Endothelial cell (in vitro differentiated cells): ENCODE measurements around the gene MMEL1. TPM values are rescaled to one million over a fixed set of nuclear protein-coding genes. Genes with fewer than 3 reads are reported as not detected.

ENCODE experiments used
- DNase-seq: peaks from one replicate; pipeline ENCODE4 v3.0.0; 2021; ENCODE audit warnings: low spot score
- H3K27ac Mint-ChIP-seq: one replicate; pipeline ENCODE4 v1.8.0; 2021; ENCODE audit warnings: mixed read lengths, inconsistent platforms; ENCODE audit not compliant: unreplicated experiment
- H3K27me3 Mint-ChIP-seq: one replicate; pipeline ENCODE4 v1.8.0; 2021; ENCODE audit warnings: mild to moderate bottlenecking, moderate library complexity, mixed read lengths, inconsistent platforms; ENCODE audit not compliant: unreplicated experiment
- H3K36me3 Mint-ChIP-seq: one replicate; pipeline ENCODE4 v1.8.0; 2021; ENCODE audit warnings: mild to moderate bottlenecking, low read depth, mixed read lengths, inconsistent platforms; ENCODE audit not compliant: unreplicated experiment
- H3K4me1 Mint-ChIP-seq: one replicate; pipeline ENCODE4 v1.8.0; 2021; ENCODE audit warnings: mild to moderate bottlenecking, mixed read lengths, inconsistent platforms; ENCODE audit not compliant: unreplicated experiment
- H3K4me3 Mint-ChIP-seq: one replicate; pipeline ENCODE4 v1.8.0; 2021; ENCODE audit warnings: mild to moderate bottlenecking, mixed read lengths, inconsistent platforms; ENCODE audit not compliant: unreplicated experiment
- H3K9me3 Mint-ChIP-seq: one replicate; pipeline ENCODE4 v1.8.0; 2021; ENCODE audit warnings: mixed read lengths, inconsistent platforms; ENCODE audit not compliant: unreplicated experiment
- total RNA-seq: library from RNA; stranded (reverse); fragmentation: NEBNext Ultra II Directional; extraction: Animal tissue kit (Norgen Biotek cat#: 25700); gene quantifications from one replicate; pipeline ENCODE4 v1.2.1, GENCODE V29; 2021; ENCODE audit not compliant: unreplicated experiment
- TF ChIP-seq, protein P1 (sequence below): fragments of 200-600 bp; sonication (generic); IDR thresholded peaks from one replicate; pipeline ENCODE4 v1.5.0; 2021; ENCODE audit warnings: antibody characterized with exemption; ENCODE audit not compliant: unreplicated experiment

MMEL1 gene
- total RNA-seq, 1 donor from 2014 or later: not detected

DNA sequence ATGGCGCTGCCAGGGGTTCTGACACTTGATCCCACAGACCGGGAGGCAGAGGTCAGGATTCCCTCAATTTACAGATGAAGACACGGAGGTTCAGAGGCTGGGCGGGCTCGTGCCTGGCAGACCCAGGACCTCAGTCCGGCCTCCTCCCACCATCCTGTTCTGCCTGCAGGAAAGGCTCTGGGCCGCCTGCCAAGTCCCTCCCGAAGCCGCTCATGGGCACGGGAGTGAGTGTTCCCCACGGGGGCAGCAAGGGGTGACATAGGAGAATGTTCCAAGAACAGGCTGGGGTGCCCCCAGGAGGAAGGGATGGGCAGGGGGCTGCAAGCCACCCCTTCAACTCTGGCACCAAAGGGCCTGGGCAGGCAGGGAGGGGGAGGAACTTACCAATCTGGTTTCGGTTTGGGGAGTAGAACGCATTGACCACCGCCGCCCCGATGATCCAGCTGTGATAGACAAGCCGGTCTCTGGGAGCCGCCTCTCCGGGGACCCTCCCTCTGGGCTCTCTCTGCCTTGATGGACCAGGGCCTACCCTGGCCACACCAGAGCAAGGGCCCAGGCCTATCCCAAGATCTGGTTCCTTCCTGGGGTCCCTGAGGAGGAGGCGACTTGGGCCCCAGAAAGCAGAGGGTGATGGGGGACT lies 38.7 kb downstream of the MMEL1 start:
- Mint-ChIP-seq H3K9me3 (no peaks in the 10 kb centered on the region), H3K4me3 (no peak overlapping the region), H3K4me1 (no peaks in the 10 kb centered on the region), H3K36me3 (no peaks in the 10 kb centered on the region), H3K27ac (no peak overlapping the region), H3K27me3 (peaks cover 9% of the 10 kb centered on the region)
- DNase-seq: no peak
- TF ChIP-seq, protein P1, sequence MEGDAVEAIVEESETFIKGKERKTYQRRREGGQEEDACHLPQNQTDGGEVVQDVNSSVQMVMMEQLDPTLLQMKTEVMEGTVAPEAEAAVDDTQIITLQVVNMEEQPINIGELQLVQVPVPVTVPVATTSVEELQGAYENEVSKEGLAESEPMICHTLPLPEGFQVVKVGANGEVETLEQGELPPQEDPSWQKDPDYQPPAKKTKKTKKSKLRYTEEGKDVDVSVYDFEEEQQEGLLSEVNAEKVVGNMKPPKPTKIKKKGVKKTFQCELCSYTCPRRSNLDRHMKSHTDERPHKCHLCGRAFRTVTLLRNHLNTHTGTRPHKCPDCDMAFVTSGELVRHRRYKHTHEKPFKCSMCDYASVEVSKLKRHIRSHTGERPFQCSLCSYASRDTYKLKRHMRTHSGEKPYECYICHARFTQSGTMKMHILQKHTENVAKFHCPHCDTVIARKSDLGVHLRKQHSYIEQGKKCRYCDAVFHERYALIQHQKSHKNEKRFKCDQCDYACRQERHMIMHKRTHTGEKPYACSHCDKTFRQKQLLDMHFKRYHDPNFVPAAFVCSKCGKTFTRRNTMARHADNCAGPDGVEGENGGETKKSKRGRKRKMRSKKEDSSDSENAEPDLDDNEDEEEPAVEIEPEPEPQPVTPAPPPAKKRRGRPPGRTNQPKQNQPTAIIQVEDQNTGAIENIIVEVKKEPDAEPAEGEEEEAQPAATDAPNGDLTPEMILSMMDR: no peak

DNA sequence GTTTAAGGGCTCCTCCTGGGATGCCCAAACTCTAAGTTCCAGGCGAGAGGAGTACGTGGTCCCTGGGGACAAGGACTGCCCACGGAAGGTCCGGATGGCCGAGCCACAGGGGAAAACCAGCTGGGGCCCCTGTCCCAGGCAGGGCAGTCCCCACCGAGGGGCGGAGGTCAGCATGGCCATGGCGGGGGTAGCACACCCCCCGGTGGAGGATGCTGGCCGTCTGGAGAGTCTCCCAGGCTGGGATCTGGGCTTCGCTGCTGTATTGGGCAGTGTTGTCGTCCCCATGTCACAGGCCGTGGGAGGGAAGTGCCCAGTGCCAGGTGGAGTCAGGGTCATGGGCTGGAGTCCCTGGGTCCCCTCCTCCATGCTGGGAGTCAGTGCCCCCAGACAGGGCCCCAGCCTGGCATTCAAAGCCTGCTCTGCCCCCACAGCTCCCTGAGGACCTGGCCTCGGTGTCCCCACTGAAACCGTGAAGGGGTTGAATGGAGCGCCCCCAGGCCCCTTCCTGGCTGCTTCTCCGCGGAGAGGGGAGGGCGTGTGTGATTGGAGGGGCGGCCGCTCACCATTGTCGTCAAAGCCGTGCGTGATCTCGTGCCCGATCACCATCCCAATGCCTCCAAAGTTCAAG lies 39.5 kb downstream of the MMEL1 start:
- Mint-ChIP-seq H3K27ac (no peak overlapping the region), H3K4me3 (no peak overlapping the region), H3K4me1 (no peaks in the 10 kb centered on the region), H3K9me3 (no peaks in the 10 kb centered on the region), H3K27me3 (peaks cover 7% of the 10 kb centered on the region), H3K36me3 (no peaks in the 10 kb centered on the region)
- TF ChIP-seq, protein P1: no peak
- no peak for DNase-seq

DNA sequence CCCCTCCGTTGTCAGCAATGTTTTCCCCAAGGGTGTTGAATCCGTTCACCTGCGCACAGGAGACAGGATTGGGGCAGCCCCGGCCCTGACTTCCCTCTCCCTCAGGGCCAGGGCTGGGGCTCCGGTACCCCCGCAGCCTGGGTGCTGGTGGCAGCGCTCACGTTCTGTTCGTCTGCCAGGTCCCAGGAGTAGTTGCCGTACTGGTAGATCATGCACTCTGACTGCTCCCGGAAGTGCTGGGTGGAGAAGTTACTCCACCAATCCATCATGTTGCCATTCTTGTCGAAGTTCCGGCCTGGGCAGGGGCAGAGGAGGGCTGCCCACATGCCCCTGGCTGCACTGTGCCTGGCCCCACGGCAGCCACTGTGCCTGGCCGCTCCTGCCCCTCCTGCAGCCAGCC lies 40.1 kb downstream of the MMEL1 start:
- TF ChIP-seq, protein P1: no peak
- no peaks in the 10 kb centered on the region for H3K9me3 Mint-ChIP-seq
- DNase-seq: no peak
- H3K4me1 Mint-ChIP-seq: no peaks in the 10 kb centered on the region
- no peak overlapping the region for H3K27ac Mint-ChIP-seq
- H3K4me3 Mint-ChIP-seq: no peak overlapping the region
- peaks cover 7% of the 10 kb centered on the region for H3K27me3 Mint-ChIP-seq
- no peaks in the 10 kb centered on the region for H3K36me3 Mint-ChIP-seq

DNA sequence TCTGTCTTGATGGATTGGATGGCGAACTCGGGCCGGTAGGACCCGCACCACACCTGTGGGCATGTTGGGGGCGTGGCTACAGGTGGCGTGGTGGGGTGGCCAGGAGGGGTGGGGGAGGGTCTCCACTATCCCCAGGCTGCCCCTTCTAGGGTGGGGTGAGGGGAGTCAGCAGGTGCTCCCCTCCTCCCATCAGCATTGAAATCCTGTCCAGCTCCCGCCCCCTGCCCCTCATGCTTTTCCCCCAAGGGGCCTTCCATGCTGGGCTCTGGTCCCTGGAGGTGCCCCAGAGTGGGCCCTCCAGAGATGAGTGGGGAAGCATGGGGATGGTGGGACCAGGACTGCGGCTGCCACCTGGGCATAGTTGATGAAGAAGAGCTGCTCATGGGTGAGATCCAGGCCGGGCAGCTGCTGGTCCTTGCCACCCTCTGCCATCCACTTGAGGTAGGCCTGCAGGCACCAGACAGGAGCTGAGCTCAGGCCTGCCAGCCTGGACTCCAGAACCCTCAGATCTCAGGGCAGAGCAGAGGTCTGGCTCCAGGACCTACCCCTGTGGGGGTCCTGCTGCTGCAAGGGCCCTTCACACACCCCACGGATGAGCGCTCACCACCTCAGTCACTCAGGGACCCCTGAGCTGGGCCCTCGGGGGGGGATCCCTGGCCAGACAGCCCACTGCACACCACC lies 41.1 kb downstream of the MMEL1 start:
- DNase-seq: no peak

More for the DNA sequence above, 41.1 kb downstream of the MMEL1 start:
- Mint-ChIP-seq H3K27me3 (peaks cover 4% of the 10 kb centered on the region), H3K36me3 (no peaks in the 10 kb centered on the region), H3K4me1 (no peaks in the 10 kb centered on the region), H3K9me3 (no peaks in the 10 kb centered on the region), H3K4me3 (no peak overlapping the region), H3K27ac (no peak overlapping the region)
- TF ChIP-seq, protein P1: no peak
